SJSA1 (cell line): Measurements from ENCODE around the gene PDCD5. TPM values are rescaled to one million over a fixed set of nuclear protein-coding genes. Genes with fewer than 3 reads are reported as not detected.

Experiments
- DNase-seq, 2 experiments: peaks; one replicate each; pipeline ENCODE4 v3.0.0-alpha.2; 2015 to 2020; ENCODE audit warnings: low spot score in 2 of 2, low read depth in 1 of 2
- H3K27ac ChIP-seq: fragments of 250-450 bp; sonication (Bioruptor Pico); 2 replicates; pipeline ENCODE4 v1.5.1; 2020; ENCODE audit warnings: mild to moderate bottlenecking, moderate library complexity
- H3K27me3 ChIP-seq: fragments of 250-450 bp; sonication (Bioruptor Pico); replicated peaks from 2 replicates; pipeline ENCODE4 v1.5.1; 2020; ENCODE audit warnings: mild to moderate bottlenecking, moderate library complexity
- H3K36me3 ChIP-seq: fragments of 250-450 bp; sonication (Bioruptor Pico); 2 replicates; pipeline ENCODE4 v1.5.1; 2020; ENCODE audit warnings: mild to moderate bottlenecking
- H3K4me1 ChIP-seq: fragments of 250-450 bp; sonication (Bioruptor Pico); replicated peaks from 2 replicates; pipeline ENCODE4 v1.6.1; 2021; ENCODE audit warnings: mild to moderate bottlenecking
- H3K4me3 ChIP-seq: fragments of 250-450 bp; sonication (Bioruptor Pico); 2 replicates; pipeline ENCODE4 v1.5.1; 2020; ENCODE audit warnings: mild to moderate bottlenecking
- H3K9me3 ChIP-seq: fragments of 250-450 bp; sonication (Bioruptor Pico); replicated peaks from 2 replicates; pipeline ENCODE4 v1.5.1; 2020; ENCODE audit warnings: mild to moderate bottlenecking
- total RNA-seq: library from RNA; depleted of rRNA; stranded (reverse); fragments of >200 nt; shearing (Covaris generic); gene quantifications from 2 replicates; pipeline ENCODE4 v1.2.3, GENCODE V29; 2014; rRNA removed

PDCD5 gene
- total RNA-seq, 1 experiment from 2014 or later = 212 TPM

GRCh38 chr19:32627714-32628270, 46.8 kb downstream of the PDCD5 start:
- no peaks in the 10 kb centered on the region for H3K9me3 ChIP-seq
- H3K27ac ChIP-seq = no peak overlapping the region
- H3K36me3 ChIP-seq = peaks cover 32% of the 10 kb centered on the region
- DNase-seq = no peak
- H3K4me1 ChIP-seq = no peaks in the 10 kb centered on the region
- H3K27me3 ChIP-seq = no peaks in the 10 kb centered on the region
- H3K4me3 ChIP-seq = no peak overlapping the region

- no peaks in the 10 kb centered on the region for H3K4me1 ChIP-seq
- no peaks in the 10 kb centered on the region for H3K9me3 ChIP-seq
- no peak overlapping the region for H3K4me3 ChIP-seq
- peaks cover 25% of the 10 kb centered on the region for H3K36me3 ChIP-seq
- no peak for DNase-seq
- no peak overlapping the region for H3K27ac ChIP-seq
- H3K27me3 ChIP-seq = no peaks in the 10 kb centered on the region
Observed at GRCh38 chr19:32630338-32630737, 49.3 kb downstream of the PDCD5 start.

GRCh38 chr19:32631381-32631780, 50.4 kb downstream of the PDCD5 start:
- no peak for DNase-seq
- no peaks in the 10 kb centered on the region for H3K27me3 ChIP-seq
- no peak overlapping the region for H3K27ac ChIP-seq

More at GRCh38 chr19:32631381-32631780, 50.4 kb downstream of the PDCD5 start:
- Histone ChIP-seq H3K4me1 (no peaks in the 10 kb centered on the region), H3K4me3 (no peak overlapping the region), H3K9me3 (no peaks in the 10 kb centered on the region), H3K36me3 (peaks cover 25% of the 10 kb centered on the region)

Other genes with a start within 250 kb of the PDCD5 start
- gene ZNF507, start 235.6 kb upstream of the PDCD5 start, total RNA-seq = 7.0 and 8.1 TPM in 2 replicates
- gene DPY19L3, start 175.4 kb upstream of the PDCD5 start, total RNA-seq = 15.3 and 34.0 TPM in 2 replicates
- 22.5 and 26.2 TPM in 2 replicates for gene ANKRD27, start 94.0 kb downstream of the PDCD5 start, total RNA-seq
- 0.05 TPM in 1 of 2 replicates, not detected in the other for gene RGS9BP, start 94.7 kb downstream of the PDCD5 start, total RNA-seq
- gene NUDT19, start 110.6 kb downstream of the PDCD5 start, total RNA-seq = 7.3 and 14.1 TPM in 2 replicates
- gene TDRD12, start 138.6 kb downstream of the PDCD5 start, total RNA-seq = 0.05 and 0.85 TPM in 2 replicates